HCT116 (cell line): ENCODE results near the gene ZNF860. TPM values are rescaled to one million over a fixed set of nuclear protein-coding genes. Genes with fewer than 3 reads are reported as not detected.

ENCODE experiments used
- ATAC-seq: fragments of 200-7000 bp; cut with Tn5 transposase; 2 replicates; pipeline ENCODE4 v1.9.1; 2020; ENCODE audit warnings: mild to moderate bottlenecking, moderate library complexity
- BruUV-seq: library from RNA; stranded (reverse); fragments of 400-500 nt; replicated peaks from 2 replicates; lab custom pipeline; 2021; lab: Mats Ljungman, UMichigan
- CTCF ChIA-PET: fragments of 300-600 bp; sonication (Branson Sonifier 250); formaldehyde crosslinking; loops from one replicate; lab custom pipeline; 2021; ENCODE audit warnings: antibody characterized with exemption; lab: Charles Lee
- POLR2A ChIA-PET: fragments of 300-600, 350-600 bp; sonication (Branson Sonifier 250); formaldehyde crosslinking; loops from one replicate; lab custom pipeline; 2021; ENCODE audit warnings: antibody characterized with exemption; lab: Charles Lee
- RAD21 ChIA-PET, 2 experiments: fragments of 300-600 bp; sonication (Branson Sonifier 250); formaldehyde crosslinking; loops; one replicate each; lab custom pipeline; 2023; ENCODE audit warnings: low total read pairs in 2 of 2; ENCODE audit not compliant: uncharacterized antibody in 2 of 2, unreplicated experiment in 2 of 2, low non-redundant PET in 1 of 2; lab: Charles Lee
- DNase-seq: peaks from one replicate; pipeline ENCODE4 v3.0.0-alpha.2; 2010; ENCODE audit warnings: low read depth, low spot score
- H2AFZ ChIP-seq: fragments of 200-600 bp; shearing (Covaris generic), sonication (generic); 2 replicates; pipeline ENCODE4 v1.6.1; 2017; ENCODE audit warnings: low read depth, mixed run types, mixed read lengths, antibody characterized with exemption, low read length; ENCODE audit not compliant: poor library complexity, severe bottlenecking
- H3K27ac ChIP-seq: 2 replicates; pipeline ENCODE4 v1.5.1; 2012; ENCODE audit warnings: low read depth, low read length
- H3K27me3 ChIP-seq: fragments of 200-600 bp; sonication (generic); 2 replicates; pipeline ENCODE4 v1.6.1; 2016; ENCODE audit warnings: mixed run types, low read length, mixed read lengths; ENCODE audit not compliant: insufficient read depth
- H3K36me3 ChIP-seq, 2 experiments: fragments of 200-500 bp in 1 of 2; fragments of 200-600 bp in 1 of 2; sonication (Bioruptor generic) in 1 of 2; sonication (generic) in 1 of 2; 2 replicates each; pipeline versions ENCODE4 v1.5.1 to v1.6.1; 2014 to 2016; ENCODE audit warnings: low read length in 2 of 2, inconsistent platforms in 1 of 2, mixed read lengths in 1 of 2, mixed run types in 1 of 2; ENCODE audit not compliant: insufficient read depth in 2 of 2, control insufficient read depth in 1 of 2
- H3K4me1 ChIP-seq, 2 experiments: fragments of 200-600 bp in 1 of 2; sonication (generic) in 1 of 2; 2 replicates each; pipeline versions ENCODE4 v1.5.1 to v1.6.1; 2012 to 2017; ENCODE audit warnings: low read length in 2 of 2, inconsistent platforms in 1 of 2, mild to moderate bottlenecking in 1 of 2, mixed read lengths in 1 of 2, mixed run types in 1 of 2, moderate library complexity in 1 of 2; ENCODE audit not compliant: insufficient read depth in 2 of 2, control insufficient read depth in 1 of 2
- H3K4me2 ChIP-seq: fragments of 200-600 bp; sonication (generic); 2 replicates; pipeline ENCODE4 v1.6.1; 2017; ENCODE audit warnings: mixed run types, low read length, mixed read lengths
- H3K4me3 ChIP-seq, 2 experiments: fragments of 200-600 bp in 1 of 2; sonication (generic) in 1 of 2; replicated peaks in 1 of 2; 2 replicates each; pipeline ENCODE4 v1.5.1; 2011 to 2016; ENCODE audit warnings: low read length in 2 of 2, control low read depth in 1 of 2, low read depth in 1 of 2, mild to moderate bottlenecking in 1 of 2, mixed read lengths in 1 of 2, mixed run types in 1 of 2
- H3K79me2 ChIP-seq: fragments of 200-600 bp; sonication (generic); 2 replicates; pipeline ENCODE4 v1.6.1; 2017; ENCODE audit warnings: mild to moderate bottlenecking, mixed run types, low read length, moderate library complexity, mixed read lengths; ENCODE audit not compliant: insufficient read depth
- H3K9ac ChIP-seq: fragments of 200-600 bp; sonication (generic); 2 replicates; pipeline ENCODE4 v1.6.1; 2016; ENCODE audit warnings: low read length, mixed read lengths
- H3K9me2 ChIP-seq: fragments of 200-600 bp; sonication (generic), shearing (Covaris generic); 2 replicates; pipeline ENCODE4 v1.6.1; 2017; ENCODE audit warnings: mixed run types, mild to moderate bottlenecking, moderate library complexity; ENCODE audit not compliant: insufficient read depth
- H3K9me3 ChIP-seq, 2 experiments: fragments of 200-500 bp in 1 of 2; fragments of 200-600 bp in 1 of 2; sonication (Bioruptor generic) in 1 of 2; sonication (generic) in 1 of 2; 2 replicates each; pipeline ENCODE4 v1.6.1; 2014 to 2017; ENCODE audit warnings: low read length in 2 of 2, mixed read lengths in 2 of 2, inconsistent platforms in 1 of 2, low read depth in 1 of 2, mild to moderate bottlenecking in 1 of 2, mixed run types in 1 of 2, moderate library complexity in 1 of 2; ENCODE audit not compliant: control insufficient read depth in 1 of 2, insufficient read depth in 1 of 2
- H4K20me1 ChIP-seq: fragments of 200-600 bp; sonication (generic), shearing (Covaris generic); 2 replicates; pipeline ENCODE4 v1.6.1; 2017; ENCODE audit warnings: mixed run types, mild to moderate bottlenecking, moderate library complexity; ENCODE audit not compliant: insufficient read depth
- CBX3 ChIP-seq: IDR thresholded peaks from 2 replicates; pipeline ENCODE4 v1.6.1; 2012; ENCODE audit warnings: low read depth
- EZH2phosphoT487 ChIP-seq: fragments of 200-600 bp; IDR thresholded peaks from 2 replicates; pipeline ENCODE4 v1.6.1; 2018; ENCODE audit warnings: antibody characterized with exemption, borderline replicate concordance
- FOSL1 ChIP-seq: IDR thresholded peaks from 2 replicates; pipeline ENCODE4 v1.6.1; 2012; ENCODE audit warnings: low read depth
- JUND ChIP-seq: IDR thresholded peaks from 2 replicates; pipeline ENCODE4 v1.6.1; 2012
- POLR2A ChIP-seq: IDR thresholded peaks from 2 replicates; pipeline ENCODE4 v1.7.0; 2011; ENCODE audit warnings: borderline replicate concordance; ENCODE audit not compliant: insufficient read depth, insufficient read length; ENCODE audit errors: extremely low read depth
- SIN3A ChIP-seq: IDR thresholded peaks from 2 replicates; pipeline ENCODE4 v1.6.1; 2012; ENCODE audit warnings: low read depth
- SP1 ChIP-seq: IDR thresholded peaks from 2 replicates; pipeline ENCODE4 v1.6.1; 2012; ENCODE audit warnings: low read depth
- SRF ChIP-seq: IDR thresholded peaks from 2 replicates; pipeline ENCODE4 v1.6.1; 2012; ENCODE audit warnings: low read depth
- intact Hi-C: fragments of 100-400 bp; cut with micrococcal nuclease; formaldehyde crosslinking; loops from 2 replicates; pipeline ENCODE4 v1.10.0; 2022
- total RNA-seq: library from RNA; stranded (reverse); gene quantifications from one replicate; pipeline ENCODE4 v1.2.1, GENCODE V29; 2021; ENCODE audit not compliant: unreplicated experiment
- TF ChIP-seq, protein P1 (sequence below): IDR thresholded peaks from 2 replicates; pipeline ENCODE4 v1.6.1; 2011; ENCODE audit warnings: mild to moderate bottlenecking, low read length, moderate library complexity; ENCODE audit not compliant: insufficient replicate concordance; ENCODE audit errors: extremely low read depth
- TF ChIP-seq, protein P2 (sequence below), 3 experiments: fragments of 200-600 bp in 1 of 3; sonication (generic) in 1 of 3; IDR thresholded peaks in 2 of 3; conservative IDR thresholded peaks in 1 of 3; 2 replicates each; pipeline ENCODE4 v1.5.1; 2012 to 2017; ENCODE audit warnings: low read depth in 2 of 3, low read length in 2 of 3, antibody characterized with exemption in 1 of 3, borderline replicate concordance in 1 of 3, control low read depth in 1 of 3, mild to moderate bottlenecking in 1 of 3, mixed read lengths in 1 of 3, mixed run types in 1 of 3, moderate library complexity in 1 of 3; ENCODE audit not compliant: insufficient read depth in 1 of 3
- TF ChIP-seq, protein P3 (sequence below): IDR thresholded peaks from 2 replicates; pipeline ENCODE4 v1.6.1; 2012
- TF ChIP-seq, protein P4 (sequence below): IDR thresholded peaks from 2 replicates; pipeline ENCODE4 v1.6.1; 2012
- TF ChIP-seq, protein P5 (sequence below): IDR thresholded peaks from 2 replicates; pipeline ENCODE4 v1.6.1; 2012; ENCODE audit warnings: low read depth

The ZNF860 gene
- total RNA-seq, 1 experiment from 2014 or later: 2.9 TPM

DNA sequence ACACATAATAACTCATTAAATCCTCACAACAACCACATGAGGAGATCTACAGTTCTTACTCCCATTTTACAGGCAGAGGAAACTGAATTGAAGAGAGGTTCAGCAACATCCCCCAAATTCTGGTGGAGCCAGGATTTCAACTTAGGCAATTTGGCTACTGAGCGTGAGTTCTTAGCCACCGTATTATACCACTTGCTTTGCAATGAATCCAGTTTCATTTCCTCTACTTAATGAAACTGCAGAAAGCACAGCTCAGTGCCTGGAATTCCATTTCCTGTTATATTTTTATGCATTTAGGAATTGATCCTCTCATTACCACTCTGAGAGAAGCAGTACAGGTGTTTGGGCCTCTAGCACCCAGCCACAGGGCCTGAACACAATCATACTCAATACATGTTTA lies 4.3 kb downstream of the ZNF860 start:
- Histone ChIP-seq H3K9me2 (no peaks in the 10 kb centered on the region), H2AFZ (no peak overlapping the region), H3K27me3 (no peaks in the 10 kb centered on the region), H3K4me3 (no peak overlapping the region), H3K79me2 (no peaks in the 10 kb centered on the region), H4K20me1 (no peaks in the 10 kb centered on the region), H3K4me1 (peaks cover 5 to 9% of the 10 kb centered on the region in 2 experiments), H3K9ac (no peak overlapping the region), H3K27ac (no peak overlapping the region), H3K4me2 (no peak overlapping the region), H3K36me3 (no peaks in the 10 kb centered on the region), H3K9me3 (peaks cover 0 to 1% of the 10 kb centered on the region in 2 experiments; a peak in 1 of 4 replicates)
- intact Hi-C loops: no loop called here
- ATAC-seq (no peak), DNase-seq (no peak)
- POLR2A ChIA-PET: no interaction called here
- no TSS peak for BruUV-seq
- RAD21 ChIA-PET: no interaction called here
- TF ChIP-seq, protein P1, sequence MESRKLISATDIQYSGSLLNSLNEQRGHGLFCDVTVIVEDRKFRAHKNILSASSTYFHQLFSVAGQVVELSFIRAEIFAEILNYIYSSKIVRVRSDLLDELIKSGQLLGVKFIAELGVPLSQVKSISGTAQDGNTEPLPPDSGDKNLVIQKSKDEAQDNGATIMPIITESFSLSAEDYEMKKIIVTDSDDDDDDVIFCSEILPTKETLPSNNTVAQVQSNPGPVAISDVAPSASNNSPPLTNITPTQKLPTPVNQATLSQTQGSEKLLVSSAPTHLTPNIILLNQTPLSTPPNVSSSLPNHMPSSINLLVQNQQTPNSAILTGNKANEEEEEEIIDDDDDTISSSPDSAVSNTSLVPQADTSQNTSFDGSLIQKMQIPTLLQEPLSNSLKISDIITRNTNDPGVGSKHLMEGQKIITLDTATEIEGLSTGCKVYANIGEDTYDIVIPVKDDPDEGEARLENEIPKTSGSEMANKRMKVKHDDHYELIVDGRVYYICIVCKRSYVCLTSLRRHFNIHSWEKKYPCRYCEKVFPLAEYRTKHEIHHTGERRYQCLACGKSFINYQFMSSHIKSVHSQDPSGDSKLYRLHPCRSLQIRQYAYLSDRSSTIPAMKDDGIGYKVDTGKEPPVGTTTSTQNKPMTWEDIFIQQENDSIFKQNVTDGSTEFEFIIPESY: no peak
- TF ChIP-seq FOSL1 (no peak), POLR2A (no peak), JUND (no peak), SRF (no peak), SP1 (no peak), EZH2phosphoT487 (no peak), CBX3 (no peak), SIN3A (no peak)
- TF ChIP-seq, protein P2, sequence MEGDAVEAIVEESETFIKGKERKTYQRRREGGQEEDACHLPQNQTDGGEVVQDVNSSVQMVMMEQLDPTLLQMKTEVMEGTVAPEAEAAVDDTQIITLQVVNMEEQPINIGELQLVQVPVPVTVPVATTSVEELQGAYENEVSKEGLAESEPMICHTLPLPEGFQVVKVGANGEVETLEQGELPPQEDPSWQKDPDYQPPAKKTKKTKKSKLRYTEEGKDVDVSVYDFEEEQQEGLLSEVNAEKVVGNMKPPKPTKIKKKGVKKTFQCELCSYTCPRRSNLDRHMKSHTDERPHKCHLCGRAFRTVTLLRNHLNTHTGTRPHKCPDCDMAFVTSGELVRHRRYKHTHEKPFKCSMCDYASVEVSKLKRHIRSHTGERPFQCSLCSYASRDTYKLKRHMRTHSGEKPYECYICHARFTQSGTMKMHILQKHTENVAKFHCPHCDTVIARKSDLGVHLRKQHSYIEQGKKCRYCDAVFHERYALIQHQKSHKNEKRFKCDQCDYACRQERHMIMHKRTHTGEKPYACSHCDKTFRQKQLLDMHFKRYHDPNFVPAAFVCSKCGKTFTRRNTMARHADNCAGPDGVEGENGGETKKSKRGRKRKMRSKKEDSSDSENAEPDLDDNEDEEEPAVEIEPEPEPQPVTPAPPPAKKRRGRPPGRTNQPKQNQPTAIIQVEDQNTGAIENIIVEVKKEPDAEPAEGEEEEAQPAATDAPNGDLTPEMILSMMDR (IDR thresholded peaks at IDR 0.05 in 2 of 3, conservative IDR thresholded peaks at IDR 0.05 in 1 of 3; ENCODE audit: borderline replicate concordance in 1 of 3, insufficient read depth in 1 of 3, low read depth in 2 of 3, low read length in 2 of 3): no peak
- TF ChIP-seq, protein P3, sequence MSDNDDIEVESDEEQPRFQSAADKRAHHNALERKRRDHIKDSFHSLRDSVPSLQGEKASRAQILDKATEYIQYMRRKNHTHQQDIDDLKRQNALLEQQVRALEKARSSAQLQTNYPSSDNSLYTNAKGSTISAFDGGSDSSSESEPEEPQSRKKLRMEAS: no peak
- TF ChIP-seq, protein P4, sequence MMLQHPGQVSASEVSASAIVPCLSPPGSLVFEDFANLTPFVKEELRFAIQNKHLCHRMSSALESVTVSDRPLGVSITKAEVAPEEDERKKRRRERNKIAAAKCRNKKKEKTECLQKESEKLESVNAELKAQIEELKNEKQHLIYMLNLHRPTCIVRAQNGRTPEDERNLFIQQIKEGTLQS: no peak
- TF ChIP-seq, protein P5, sequence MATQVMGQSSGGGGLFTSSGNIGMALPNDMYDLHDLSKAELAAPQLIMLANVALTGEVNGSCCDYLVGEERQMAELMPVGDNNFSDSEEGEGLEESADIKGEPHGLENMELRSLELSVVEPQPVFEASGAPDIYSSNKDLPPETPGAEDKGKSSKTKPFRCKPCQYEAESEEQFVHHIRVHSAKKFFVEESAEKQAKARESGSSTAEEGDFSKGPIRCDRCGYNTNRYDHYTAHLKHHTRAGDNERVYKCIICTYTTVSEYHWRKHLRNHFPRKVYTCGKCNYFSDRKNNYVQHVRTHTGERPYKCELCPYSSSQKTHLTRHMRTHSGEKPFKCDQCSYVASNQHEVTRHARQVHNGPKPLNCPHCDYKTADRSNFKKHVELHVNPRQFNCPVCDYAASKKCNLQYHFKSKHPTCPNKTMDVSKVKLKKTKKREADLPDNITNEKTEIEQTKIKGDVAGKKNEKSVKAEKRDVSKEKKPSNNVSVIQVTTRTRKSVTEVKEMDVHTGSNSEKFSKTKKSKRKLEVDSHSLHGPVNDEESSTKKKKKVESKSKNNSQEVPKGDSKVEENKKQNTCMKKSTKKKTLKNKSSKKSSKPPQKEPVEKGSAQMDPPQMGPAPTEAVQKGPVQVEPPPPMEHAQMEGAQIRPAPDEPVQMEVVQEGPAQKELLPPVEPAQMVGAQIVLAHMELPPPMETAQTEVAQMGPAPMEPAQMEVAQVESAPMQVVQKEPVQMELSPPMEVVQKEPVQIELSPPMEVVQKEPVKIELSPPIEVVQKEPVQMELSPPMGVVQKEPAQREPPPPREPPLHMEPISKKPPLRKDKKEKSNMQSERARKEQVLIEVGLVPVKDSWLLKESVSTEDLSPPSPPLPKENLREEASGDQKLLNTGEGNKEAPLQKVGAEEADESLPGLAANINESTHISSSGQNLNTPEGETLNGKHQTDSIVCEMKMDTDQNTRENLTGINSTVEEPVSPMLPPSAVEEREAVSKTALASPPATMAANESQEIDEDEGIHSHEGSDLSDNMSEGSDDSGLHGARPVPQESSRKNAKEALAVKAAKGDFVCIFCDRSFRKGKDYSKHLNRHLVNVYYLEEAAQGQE: no peak
- TF ChIP-seq, all 23 proteins: peak for 0
- CTCF ChIA-PET: no interaction called here
